ENCODE data around the gene PPFIBP1.

The PPFIBP1 gene

DNA sequence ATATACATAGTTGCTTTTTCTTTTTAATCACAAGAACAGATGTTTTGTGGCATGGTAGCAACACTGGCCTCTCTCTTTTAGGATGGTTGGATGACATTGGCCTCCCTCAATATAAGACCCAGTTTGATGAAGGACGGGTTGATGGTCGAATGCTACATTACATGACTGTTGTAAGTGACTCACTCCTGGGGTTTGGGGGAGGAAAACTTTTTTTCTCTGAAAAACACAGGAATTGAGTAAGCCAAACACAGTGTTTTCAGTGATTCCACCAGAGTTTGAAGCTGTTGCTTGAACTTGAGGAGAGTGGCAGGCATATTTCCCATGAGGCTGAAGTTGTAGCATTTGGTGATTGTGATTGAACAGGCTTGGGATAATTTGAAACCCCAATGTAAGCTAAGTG, 158.5 kb downstream of the PPFIBP1 start:
- Histone ChIP-seq H3K4me3 (replicated peaks; ENCODE audit: low read depth, low read length) (no peak overlapping the region), H3K36me3 (ENCODE audit: control insufficient read depth, insufficient read depth, low read length) (no peaks in the 10 kb centered on the region; the same call in none of the 2 replicates), H3K27me3 (replicated peaks; ENCODE audit: control insufficient read depth, insufficient read depth, low read length) (no peaks in the 10 kb centered on the region)
- no peak for DNase-seq (ENCODE audit: extremely low read depth, insufficient read length)
- TF ChIP-seq, protein P1, sequence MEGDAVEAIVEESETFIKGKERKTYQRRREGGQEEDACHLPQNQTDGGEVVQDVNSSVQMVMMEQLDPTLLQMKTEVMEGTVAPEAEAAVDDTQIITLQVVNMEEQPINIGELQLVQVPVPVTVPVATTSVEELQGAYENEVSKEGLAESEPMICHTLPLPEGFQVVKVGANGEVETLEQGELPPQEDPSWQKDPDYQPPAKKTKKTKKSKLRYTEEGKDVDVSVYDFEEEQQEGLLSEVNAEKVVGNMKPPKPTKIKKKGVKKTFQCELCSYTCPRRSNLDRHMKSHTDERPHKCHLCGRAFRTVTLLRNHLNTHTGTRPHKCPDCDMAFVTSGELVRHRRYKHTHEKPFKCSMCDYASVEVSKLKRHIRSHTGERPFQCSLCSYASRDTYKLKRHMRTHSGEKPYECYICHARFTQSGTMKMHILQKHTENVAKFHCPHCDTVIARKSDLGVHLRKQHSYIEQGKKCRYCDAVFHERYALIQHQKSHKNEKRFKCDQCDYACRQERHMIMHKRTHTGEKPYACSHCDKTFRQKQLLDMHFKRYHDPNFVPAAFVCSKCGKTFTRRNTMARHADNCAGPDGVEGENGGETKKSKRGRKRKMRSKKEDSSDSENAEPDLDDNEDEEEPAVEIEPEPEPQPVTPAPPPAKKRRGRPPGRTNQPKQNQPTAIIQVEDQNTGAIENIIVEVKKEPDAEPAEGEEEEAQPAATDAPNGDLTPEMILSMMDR (IDR thresholded peaks at IDR 0.05; ENCODE audit: insufficient read depth, low read length, poor library complexity, severe bottlenecking) = no peak

GRCh38 chr12:27685274-27685673, 161.3 kb downstream of the PPFIBP1 start:
- TF ChIP-seq, protein P1 (IDR thresholded peaks at IDR 0.05; ENCODE audit: insufficient read depth, low read length, poor library complexity, severe bottlenecking) = no peak
- DNase-seq (ENCODE audit: extremely low read depth, insufficient read length) = no peak
- no peaks in the 10 kb centered on the region for H3K27me3 ChIP-seq (replicated peaks; ENCODE audit: control insufficient read depth, insufficient read depth, low read length)
- H3K36me3 ChIP-seq (ENCODE audit: control insufficient read depth, insufficient read depth, low read length) = no peaks in the 10 kb centered on the region; the same call in none of the 2 replicates
- no peak overlapping the region for H3K4me3 ChIP-seq (replicated peaks; ENCODE audit: low read depth, low read length)

DNA sequence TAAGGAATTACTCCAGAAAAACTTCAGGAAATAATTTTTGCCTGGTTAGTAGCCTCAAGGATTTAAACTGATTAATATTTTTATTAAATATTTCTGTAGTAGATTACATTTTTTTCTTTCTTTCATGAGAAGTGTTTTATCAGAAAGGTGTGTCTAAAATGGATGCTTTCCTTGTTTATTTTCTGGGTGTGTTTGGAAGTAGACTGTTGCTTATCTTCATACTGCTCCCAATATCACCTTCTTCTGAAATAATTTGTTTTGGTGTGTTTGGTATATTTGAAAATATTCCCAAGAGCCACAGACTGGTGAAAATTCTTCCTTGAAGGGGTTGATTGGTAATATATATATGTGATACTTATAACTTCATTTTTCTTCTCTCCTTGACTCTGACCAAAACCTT, 162.1 kb downstream of the PPFIBP1 start:
- no peak overlapping the region for H3K4me3 ChIP-seq (replicated peaks; ENCODE audit: low read depth, low read length)
- H3K27me3 ChIP-seq (replicated peaks; ENCODE audit: control insufficient read depth, insufficient read depth, low read length) = no peaks in the 10 kb centered on the region
- H3K36me3 ChIP-seq (ENCODE audit: control insufficient read depth, insufficient read depth, low read length) = no peaks in the 10 kb centered on the region; the same call in none of the 2 replicates
- no peak for DNase-seq (ENCODE audit: extremely low read depth, insufficient read length)
- TF ChIP-seq, protein P1 (IDR thresholded peaks at IDR 0.05; ENCODE audit: insufficient read depth, low read length, poor library complexity, severe bottlenecking) = no peak

- H3K36me3 ChIP-seq (ENCODE audit: control insufficient read depth, insufficient read depth, low read length) = no peaks in the 10 kb centered on the region; the same call in none of the 2 replicates
- DNase-seq (ENCODE audit: extremely low read depth, insufficient read length) = no peak
- no peaks in the 10 kb centered on the region for H3K27me3 ChIP-seq (replicated peaks; ENCODE audit: control insufficient read depth, insufficient read depth, low read length)
- H3K4me3 ChIP-seq (replicated peaks; ENCODE audit: low read depth, low read length) = no peak overlapping the region
- TF ChIP-seq, protein P1 (IDR thresholded peaks at IDR 0.05; ENCODE audit: insufficient read depth, low read length, poor library complexity, severe bottlenecking) = no peak
These were observed 164.7 kb downstream of the PPFIBP1 start for GRCh38 chr12:27688671-27689070.

- H3K27me3 ChIP-seq (replicated peaks; ENCODE audit: control insufficient read depth, insufficient read depth, low read length) = no peaks in the 10 kb centered on the region
- DNase-seq (ENCODE audit: extremely low read depth, insufficient read length) = no peak
- no peaks in the 10 kb centered on the region; the same call in none of the 2 replicates for H3K36me3 ChIP-seq (ENCODE audit: control insufficient read depth, insufficient read depth, low read length)
- TF ChIP-seq, protein P1 (IDR thresholded peaks at IDR 0.05; ENCODE audit: insufficient read depth, low read length, poor library complexity, severe bottlenecking) = no peak
- H3K4me3 ChIP-seq (replicated peaks; ENCODE audit: low read depth, low read length) = no peak overlapping the region
These were observed 165.7 kb downstream of the PPFIBP1 start for GRCh38 chr12:27689558-27690180.

Measured in GM06990 (cell line).